Activated T-helper 17 cell treated with anti-CD3 and anti-CD28 coated beads, Interleukin-2, amount 50 U/mL, for 72 hours (primary cell): Measurements from ENCODE around the gene PCCB. TPM values are rescaled to one million over a fixed set of nuclear protein-coding genes. Genes with fewer than 3 reads are reported as not detected.
A peak's percentile ranks its signal among the peaks of the same experiment; 100 is the strongest.
"Not testable (repeated sequence)": the region's sequence is repeated elsewhere in the genome, so short reads cannot be mapped to it uniquely, and the experiment has no call there.

Experiments
- ATAC-seq: fragments of 150-1000 bp; cut with Tn5 transposase; replicated peaks from 2 replicates; pipeline ENCODE4 v1.10.0; 2021; ENCODE audit warnings: mild to moderate bottlenecking, moderate library complexity
- H3K27ac Mint-ChIP-seq: one replicate; pipeline ENCODE4 v1.8.0; 2022; ENCODE audit warnings: mixed read lengths
- H3K27me3 Mint-ChIP-seq: one replicate; pipeline ENCODE4 v1.8.0; 2022; ENCODE audit warnings: mixed read lengths
- H3K36me3 Mint-ChIP-seq: one replicate; pipeline ENCODE4 v1.8.0; 2022; ENCODE audit warnings: low read depth, mild to moderate bottlenecking, mixed read lengths
- H3K4me1 Mint-ChIP-seq: one replicate; pipeline ENCODE4 v1.8.0; 2022; ENCODE audit warnings: mixed read lengths
- H3K4me3 Mint-ChIP-seq: one replicate; pipeline ENCODE4 v1.8.0; 2022; ENCODE audit warnings: mild to moderate bottlenecking, mixed read lengths
- H3K9me3 Mint-ChIP-seq: one replicate; pipeline ENCODE4 v1.8.0; 2022; ENCODE audit warnings: mixed read lengths
- total RNA-seq, 2 donors: library from RNA; stranded (reverse); gene quantifications; one replicate each; pipeline ENCODE4 v1.2.3, GENCODE V29; 2022

Gene PCCB
- 10 to 100 TPM; 26.5 to 40.2 TPM for total RNA-seq

DNA sequence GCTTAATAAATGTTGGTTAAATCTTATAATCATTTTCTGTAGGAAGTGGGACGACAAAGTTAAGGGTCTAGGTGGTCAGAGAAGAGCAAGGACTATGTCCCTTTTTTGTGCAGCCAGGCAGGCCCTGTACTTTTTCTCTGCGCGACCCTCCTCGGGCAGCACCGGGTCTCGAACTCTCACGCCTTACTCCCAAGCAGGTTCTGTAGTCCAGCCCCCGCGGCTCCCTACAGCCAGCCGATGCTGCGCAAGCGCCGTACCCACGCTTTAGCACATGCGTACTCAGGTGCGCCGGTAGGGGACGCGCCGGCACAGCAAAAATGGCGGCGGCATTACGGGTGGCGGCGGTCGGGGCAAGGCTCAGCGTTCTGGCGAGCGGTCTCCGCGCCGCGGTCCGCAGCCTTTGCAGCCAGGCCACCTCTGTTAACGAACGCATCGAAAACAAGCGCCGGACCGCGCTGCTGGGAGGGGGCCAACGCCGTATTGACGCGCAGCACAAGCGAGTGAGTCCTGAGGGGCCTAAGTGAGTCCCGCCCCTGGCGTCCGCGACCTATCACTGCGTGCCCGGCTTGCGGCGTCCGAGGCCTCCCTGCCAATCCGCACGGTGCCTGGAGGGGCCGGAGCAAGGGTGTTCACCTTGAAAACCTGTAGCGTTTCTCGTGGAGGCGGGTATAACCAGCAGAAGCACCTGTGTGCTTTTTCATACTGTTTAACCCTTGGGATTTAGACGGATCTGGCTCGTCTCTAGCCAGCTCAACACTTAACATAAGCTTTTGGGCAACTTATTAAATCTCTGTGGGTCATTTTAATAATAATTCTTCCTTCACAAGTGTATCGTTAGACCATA is at the start of gene PCCB:
PCCB (plus strand) TSS at position 282 of the 844 bp plus-strand sequence; CDS start at position 318, 36 bp downstream.
- peaks cover 3% of the 10 kb centered on the region for H3K36me3 Mint-ChIP-seq
- H3K4me3 Mint-ChIP-seq: peak within 1 kb of the TSS; percentile 93
- H3K4me1 Mint-ChIP-seq: peaks cover 16% of the 10 kb centered on the region
- ATAC-seq: peak; percentile 99
- no peaks in the 10 kb centered on the region for H3K9me3 Mint-ChIP-seq
- H3K27ac Mint-ChIP-seq: peak within 1 kb of the TSS; percentile 95
- no peaks in the 10 kb centered on the region for H3K27me3 Mint-ChIP-seq

DNA sequence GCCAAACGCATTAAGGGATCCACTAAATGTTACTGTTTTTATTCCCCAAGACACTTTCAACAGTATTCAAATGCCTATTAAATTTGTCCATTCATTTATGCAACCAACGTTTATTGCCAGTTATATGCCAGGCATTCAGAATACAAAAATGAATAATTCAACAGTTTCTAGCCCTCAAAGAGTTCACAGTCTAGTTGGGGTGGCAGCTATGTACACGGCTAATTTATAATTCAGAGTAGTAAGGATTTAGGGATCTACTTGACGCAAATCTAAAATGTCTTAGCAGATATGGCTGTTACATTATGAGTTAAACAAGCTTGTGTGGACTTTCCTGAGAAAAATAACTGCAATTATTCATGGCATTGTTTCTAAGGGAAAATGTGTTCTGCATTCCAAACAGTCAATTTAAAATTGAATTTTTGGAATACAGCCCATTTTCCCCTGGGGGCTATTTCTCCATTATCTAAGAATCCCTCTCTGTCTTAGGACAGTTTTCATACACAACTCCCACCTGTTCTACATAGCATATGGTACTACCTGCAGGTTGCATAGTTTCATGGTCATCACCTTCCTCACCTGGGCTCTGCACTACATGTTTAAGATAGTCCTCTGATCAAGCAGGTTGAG is 42.5 kb upstream of the PCCB start:
- H3K27me3 Mint-ChIP-seq: peaks cover 23% of the 10 kb centered on the region
- no peaks in the 10 kb centered on the region for H3K9me3 Mint-ChIP-seq
- no peaks in the 10 kb centered on the region for H3K4me1 Mint-ChIP-seq
- H3K4me3 Mint-ChIP-seq: no peak overlapping the region
- no peak for ATAC-seq
- H3K27ac Mint-ChIP-seq: no peak overlapping the region
- H3K36me3 Mint-ChIP-seq: no peaks in the 10 kb centered on the region

DNA sequence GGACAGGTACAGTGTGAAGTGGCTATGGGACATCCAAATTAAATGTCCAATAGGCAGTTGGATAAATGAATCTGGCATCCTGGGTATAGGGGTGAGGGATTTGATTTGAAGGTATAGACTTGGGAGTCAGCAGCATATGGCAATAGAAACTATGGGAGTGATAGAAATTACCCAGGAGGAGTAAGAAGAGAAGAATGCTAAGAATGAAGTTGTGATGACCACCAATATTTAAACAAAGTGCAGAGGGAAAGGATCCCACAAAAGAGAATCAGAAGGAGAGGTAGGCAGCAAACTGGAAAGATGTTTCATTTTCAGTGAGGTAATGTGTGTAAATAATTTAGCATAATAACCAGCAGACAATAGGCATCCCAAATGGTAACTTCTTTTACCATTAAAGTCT is 40.2 kb upstream of the PCCB start:
- Mint-ChIP-seq H3K4me3 (no peak overlapping the region), H3K4me1 (peaks cover 3% of the 10 kb centered on the region), H3K27ac (no peak overlapping the region), H3K27me3 (peaks cover 25% of the 10 kb centered on the region), H3K9me3 (no peaks in the 10 kb centered on the region), H3K36me3 (no peaks in the 10 kb centered on the region)
- no peak for ATAC-seq

DNA sequence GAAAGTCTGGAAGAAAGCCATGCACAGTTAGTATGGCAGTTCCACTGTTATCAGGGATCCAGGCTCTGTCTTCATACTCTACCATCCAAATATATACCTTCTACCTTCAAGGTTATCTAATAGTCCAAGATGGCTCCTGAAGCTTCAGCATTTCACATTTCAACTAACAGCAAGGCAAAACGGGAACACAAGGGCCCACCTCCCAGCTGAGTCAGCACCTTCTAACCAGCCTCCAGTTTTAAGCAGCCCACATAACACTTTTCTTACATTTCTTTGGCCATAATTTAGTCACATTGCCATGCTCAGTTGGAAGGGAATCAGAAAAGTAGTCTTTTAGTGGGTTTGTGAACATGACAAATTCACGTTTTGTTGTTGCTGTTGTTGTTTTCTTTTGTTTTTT is 38.6 kb upstream of the PCCB start:
- Mint-ChIP-seq H3K36me3 (no peaks in the 10 kb centered on the region), H3K4me3 (no peak overlapping the region), H3K4me1 (peaks cover 3% of the 10 kb centered on the region), H3K27ac (no peak overlapping the region), H3K9me3 (no peaks in the 10 kb centered on the region), H3K27me3 (peaks cover 25% of the 10 kb centered on the region)
- ATAC-seq: no peak

DNA sequence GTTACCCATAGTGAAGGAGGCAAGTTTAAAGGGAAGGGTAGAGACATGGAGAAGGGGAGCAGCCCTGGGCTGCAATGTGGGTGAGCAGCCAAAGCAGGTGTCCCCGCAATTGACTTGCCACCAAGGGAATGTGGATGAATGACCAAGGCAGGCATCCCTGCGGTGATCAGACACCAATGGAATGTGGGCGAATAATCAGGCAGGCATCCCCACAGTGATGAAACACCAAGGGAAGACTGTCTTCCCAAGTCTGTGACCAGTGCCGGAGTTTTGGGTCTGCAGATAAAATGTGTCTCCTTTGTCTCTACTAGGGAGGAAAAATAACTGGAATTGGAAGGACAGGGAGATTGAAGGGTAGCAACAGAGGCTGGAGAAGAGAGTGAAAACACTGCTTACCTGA is 27.4 kb upstream of the PCCB start:
- H3K36me3 Mint-ChIP-seq, H3K27ac Mint-ChIP-seq, ATAC-seq, H3K4me3 Mint-ChIP-seq, H3K9me3 Mint-ChIP-seq, H3K4me1 Mint-ChIP-seq: not testable (repeated sequence)
- H3K27me3 Mint-ChIP-seq: peaks cover 17% of the 10 kb centered on the region

DNA sequence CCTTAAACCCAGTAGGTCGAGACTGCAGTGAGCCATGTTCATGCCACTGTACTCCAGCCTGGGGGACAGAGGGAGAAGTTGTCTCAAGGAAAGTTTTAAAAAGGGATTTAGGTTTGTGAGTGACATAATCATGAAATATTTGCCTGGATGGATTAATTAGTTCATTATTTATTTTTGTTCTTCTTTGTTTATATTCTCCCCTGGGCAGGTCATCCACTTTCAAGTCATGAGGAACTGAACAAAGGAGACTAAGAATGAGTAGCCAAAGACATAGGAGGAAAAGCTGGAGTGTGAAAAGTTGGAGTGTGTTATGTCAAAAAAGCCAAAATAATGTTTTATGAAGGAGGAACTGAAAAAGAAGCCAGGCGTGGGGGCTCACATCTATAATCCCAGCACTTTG is 17.7 kb upstream of the PCCB start:
- Mint-ChIP-seq H3K9me3 (no peaks in the 10 kb centered on the region), H3K36me3 (no peaks in the 10 kb centered on the region), H3K4me3 (no peak overlapping the region), H3K27ac (no peak overlapping the region), H3K27me3 (no peaks in the 10 kb centered on the region), H3K4me1 (no peaks in the 10 kb centered on the region)
- ATAC-seq: no peak

DNA sequence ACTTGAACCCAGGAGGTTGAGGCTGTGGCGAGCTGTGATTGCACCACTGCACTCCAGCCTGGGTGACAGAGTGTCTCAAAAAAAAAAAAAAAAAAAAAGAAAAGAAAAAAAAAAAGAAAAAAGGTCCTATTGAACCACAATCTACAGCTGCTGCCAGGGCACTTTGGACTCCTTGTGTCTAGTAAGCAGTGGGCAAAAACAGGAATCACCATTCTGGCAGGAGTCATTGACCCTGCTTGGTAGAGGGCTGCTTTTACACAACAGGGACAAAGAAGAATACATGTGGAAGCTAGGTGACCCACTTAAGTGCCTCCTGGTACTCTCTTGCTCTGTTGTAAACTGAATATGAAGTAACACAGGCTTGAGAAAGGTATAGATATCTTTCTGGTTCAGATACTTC is 14.6 kb upstream of the PCCB start:
- ATAC-seq: no peak

DNA sequence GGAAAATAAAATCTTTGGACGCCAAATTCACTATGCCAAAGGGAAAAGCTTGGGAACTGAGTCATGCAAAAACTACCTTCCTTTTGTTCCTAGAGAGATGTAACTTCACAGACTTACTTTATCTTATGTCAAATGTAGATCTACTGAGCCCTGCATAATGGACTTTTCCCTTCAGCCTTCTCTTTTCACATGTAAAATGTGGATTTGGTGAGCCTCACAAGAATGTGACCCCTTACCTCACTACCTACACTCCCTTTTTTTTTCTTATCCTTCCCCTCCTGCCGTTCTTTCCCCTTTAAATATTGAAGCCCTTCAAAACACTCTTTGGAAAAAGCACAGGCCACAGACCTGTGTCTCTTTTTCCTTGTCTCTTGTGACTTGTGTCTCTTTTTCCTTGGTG is 14.0 kb upstream of the PCCB start:
- ATAC-seq: no peak
- Mint-ChIP-seq H3K4me1 (no peaks in the 10 kb centered on the region), H3K27ac (no peak overlapping the region), H3K4me3 (no peak overlapping the region), H3K36me3 (no peaks in the 10 kb centered on the region), H3K9me3 (no peaks in the 10 kb centered on the region), H3K27me3 (no peaks in the 10 kb centered on the region)

More for the DNA sequence above, 14.6 kb upstream of the PCCB start:
- no peaks in the 10 kb centered on the region for H3K9me3 Mint-ChIP-seq
- H3K4me3 Mint-ChIP-seq: no peak overlapping the region
- no peak overlapping the region for H3K27ac Mint-ChIP-seq
- H3K4me1 Mint-ChIP-seq: no peaks in the 10 kb centered on the region
- no peaks in the 10 kb centered on the region for H3K27me3 Mint-ChIP-seq
- H3K36me3 Mint-ChIP-seq: no peaks in the 10 kb centered on the region

DNA sequence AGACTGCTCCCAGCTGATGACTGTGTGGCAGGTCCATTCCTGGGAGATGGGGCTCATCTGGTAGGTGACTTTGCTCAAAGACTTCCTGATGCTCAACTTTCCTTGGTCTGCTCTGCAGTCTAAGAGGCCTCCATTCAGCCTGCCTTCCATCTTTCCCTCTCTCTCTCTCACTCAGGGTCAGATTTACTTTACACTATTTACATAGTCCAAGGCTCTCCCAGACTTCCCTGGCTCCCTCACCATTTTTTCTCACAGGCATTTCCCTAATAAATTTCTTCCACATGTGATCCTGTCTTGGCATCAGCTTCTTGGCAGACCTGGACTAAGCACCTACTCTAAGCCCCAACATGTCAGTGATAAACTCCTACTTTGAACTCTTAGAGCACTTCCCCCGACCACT is 13.0 kb upstream of the PCCB start:
- H3K27me3 Mint-ChIP-seq: peaks cover 7% of the 10 kb centered on the region
- no peaks in the 10 kb centered on the region for H3K4me1 Mint-ChIP-seq
- H3K9me3 Mint-ChIP-seq: no peaks in the 10 kb centered on the region
- no peaks in the 10 kb centered on the region for H3K36me3 Mint-ChIP-seq
- no peak for ATAC-seq
- no peak overlapping the region for H3K4me3 Mint-ChIP-seq
- H3K27ac Mint-ChIP-seq: no peak overlapping the region

DNA sequence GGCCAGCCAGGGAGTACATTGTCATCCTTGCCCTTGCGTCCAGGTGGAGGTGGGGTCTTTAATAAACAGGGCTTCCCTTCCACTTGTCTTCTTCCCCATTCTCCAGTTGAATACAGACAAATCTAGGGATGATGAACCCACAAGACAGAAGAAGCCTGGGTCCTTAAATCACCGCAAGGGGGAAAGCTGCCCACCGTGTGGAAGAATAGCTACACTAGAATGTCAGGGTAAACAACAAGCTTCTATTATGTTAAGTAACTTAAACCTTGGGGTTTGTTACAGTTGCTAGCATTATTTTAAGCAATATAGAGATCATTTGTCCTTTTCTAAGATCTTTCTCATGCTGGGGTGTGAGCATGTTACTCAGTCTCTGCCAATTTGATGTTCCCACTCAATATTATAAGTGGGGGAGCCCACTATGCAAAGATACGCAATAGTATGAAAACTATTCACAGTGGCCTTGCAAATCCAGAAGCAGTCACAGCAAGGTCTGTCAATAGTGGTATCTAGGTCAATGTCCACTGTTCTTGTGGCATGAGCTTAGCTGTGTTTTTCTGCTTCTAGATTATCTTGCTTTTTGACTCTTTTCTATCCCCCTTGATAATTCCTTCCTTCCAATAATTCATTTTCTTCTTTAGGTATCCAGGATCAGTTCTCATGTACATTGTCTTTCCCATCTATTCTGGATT is 12.0 kb upstream of the PCCB start:
- H3K4me1 Mint-ChIP-seq: no peaks in the 10 kb centered on the region
- no peaks in the 10 kb centered on the region for H3K9me3 Mint-ChIP-seq
- no peak for ATAC-seq
- H3K27ac Mint-ChIP-seq: no peak overlapping the region
- H3K4me3 Mint-ChIP-seq: no peak overlapping the region
- H3K36me3 Mint-ChIP-seq: no peaks in the 10 kb centered on the region
- peaks cover 7% of the 10 kb centered on the region for H3K27me3 Mint-ChIP-seq

DNA sequence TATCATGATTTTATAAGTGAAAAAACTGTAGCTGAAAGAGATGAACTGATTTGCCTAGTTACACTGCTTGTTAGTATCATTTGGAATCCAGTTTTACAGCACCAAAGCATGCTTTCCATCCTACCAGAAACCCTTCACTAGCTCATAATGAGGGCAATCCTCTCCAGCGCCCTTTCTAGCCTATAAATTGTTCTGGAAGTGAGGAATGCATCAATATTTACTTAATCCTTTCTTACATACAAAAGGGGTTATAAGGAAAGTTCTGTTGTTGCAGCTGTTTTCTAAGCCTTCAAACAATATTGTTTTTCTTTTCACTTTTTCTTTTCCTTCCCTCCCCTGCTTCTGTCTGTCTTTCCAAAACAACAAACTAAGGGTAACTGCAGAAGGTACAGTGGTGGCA is 11.0 kb upstream of the PCCB start:
- ATAC-seq: no peak
- H3K4me1 Mint-ChIP-seq: no peaks in the 10 kb centered on the region

DNA sequence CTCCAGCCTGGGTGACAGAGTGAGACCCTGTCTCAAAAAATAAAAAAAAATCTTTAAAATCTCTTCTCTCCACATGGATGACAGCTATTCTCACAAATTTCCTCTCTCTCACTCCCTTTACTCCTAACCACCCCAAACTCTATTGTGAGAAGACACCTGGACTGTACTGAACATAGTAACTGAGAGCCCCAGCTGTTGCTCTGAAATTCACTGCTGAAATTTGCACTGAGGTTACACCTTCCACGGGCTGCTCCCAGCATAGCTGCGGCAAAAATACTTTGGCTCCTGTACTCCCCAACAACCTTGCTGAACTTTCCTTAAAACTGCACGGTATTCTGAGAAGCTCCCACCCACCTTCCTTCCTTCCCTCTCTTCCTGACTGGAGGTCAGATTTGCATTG is 4.4 kb upstream of the PCCB start:
- peaks cover 7% of the 10 kb centered on the region for H3K27me3 Mint-ChIP-seq
- H3K4me3 Mint-ChIP-seq: no peak overlapping the region
- H3K27ac Mint-ChIP-seq: no peak overlapping the region
- no peaks in the 10 kb centered on the region for H3K9me3 Mint-ChIP-seq
- peaks cover 8% of the 10 kb centered on the region for H3K4me1 Mint-ChIP-seq
- ATAC-seq: no peak
- H3K36me3 Mint-ChIP-seq: no peaks in the 10 kb centered on the region

More for the DNA sequence above, 11.0 kb upstream of the PCCB start:
- Mint-ChIP-seq H3K27ac (no peak overlapping the region), H3K4me3 (no peak overlapping the region), H3K36me3 (no peaks in the 10 kb centered on the region), H3K27me3 (peaks cover 7% of the 10 kb centered on the region), H3K9me3 (no peaks in the 10 kb centered on the region)

DNA sequence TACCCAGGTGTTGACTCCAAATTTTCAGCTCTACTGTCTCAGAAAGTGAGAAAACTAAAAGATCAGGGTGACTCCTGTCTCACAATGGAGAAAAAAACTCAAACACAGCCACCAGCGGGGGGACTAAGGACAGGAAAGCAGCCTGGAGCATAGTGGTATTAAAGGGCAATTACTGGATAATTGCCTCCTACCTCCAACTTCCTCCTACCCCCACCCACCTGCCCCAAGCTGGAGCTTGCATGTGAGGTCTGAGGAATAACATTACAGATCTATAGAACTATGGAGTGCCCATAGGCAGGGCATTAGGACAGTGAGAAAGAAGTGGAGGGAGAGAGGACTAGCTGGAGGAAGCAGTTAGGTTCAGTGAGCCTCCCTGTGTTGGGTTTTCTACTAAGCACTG is 2.7 kb upstream of the PCCB start:
- Mint-ChIP-seq H3K27ac (peak overlapping the region; percentile 52), H3K4me3 (no peak overlapping the region), H3K9me3 (no peaks in the 10 kb centered on the region), H3K36me3 (no peaks in the 10 kb centered on the region), H3K4me1 (peaks cover 16% of the 10 kb centered on the region), H3K27me3 (no peaks in the 10 kb centered on the region)
- ATAC-seq: no peak

DNA sequence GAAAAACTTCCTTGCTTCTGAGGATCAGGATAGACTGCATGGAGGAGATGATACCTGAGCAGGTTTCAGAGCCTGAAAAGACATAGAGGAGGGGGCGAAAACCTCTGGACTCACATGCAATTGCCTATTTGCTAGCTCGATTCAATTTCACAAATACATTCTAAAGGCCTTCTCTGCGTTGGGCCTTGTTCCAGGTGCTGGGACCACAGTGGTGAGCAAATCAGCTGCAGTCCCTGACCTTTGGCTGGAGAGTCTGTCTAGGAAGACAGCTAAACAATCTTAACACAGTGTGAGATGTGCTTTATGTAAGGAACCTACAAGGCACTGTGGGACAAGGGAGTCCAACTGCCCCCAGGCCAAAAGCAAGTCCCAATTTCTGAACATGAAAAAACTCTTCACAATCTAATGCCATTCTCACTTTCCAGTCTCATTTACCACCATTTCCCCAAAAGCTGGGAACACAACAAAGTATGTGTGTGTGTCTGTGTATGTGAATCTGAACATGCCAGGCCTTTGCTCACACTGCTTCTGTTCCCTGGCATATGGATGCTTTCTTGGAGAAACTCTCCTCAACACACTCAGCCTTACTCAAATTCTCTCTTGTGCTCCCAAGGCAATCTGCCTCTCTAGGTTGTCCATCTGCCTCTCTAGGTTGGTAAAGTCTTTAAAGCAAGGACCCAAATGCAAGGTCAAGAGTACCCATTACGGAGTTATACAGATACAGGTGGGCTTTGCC is 2.1 kb upstream of the PCCB start:
- no peak overlapping the region for H3K4me3 Mint-ChIP-seq
- H3K36me3 Mint-ChIP-seq: no peaks in the 10 kb centered on the region
- peak overlapping the region; percentile 1 for H3K27ac Mint-ChIP-seq
- H3K4me1 Mint-ChIP-seq: peaks cover 16% of the 10 kb centered on the region
- ATAC-seq: no peak
- no peaks in the 10 kb centered on the region for H3K27me3 Mint-ChIP-seq
- no peaks in the 10 kb centered on the region for H3K9me3 Mint-ChIP-seq
